Stimulated activated CD4-positive, alpha-beta T cell treated with anti-CD3 and anti-CD28 coated beads, Interleukin-2, amount 100 ng/mL, for 4 hours (primary cell): ENCODE measurements around the gene DNPH1.

Experiments
- DNase-seq: peaks from one replicate; pipeline ENCODE4 v3.0.0-alpha.2; 2020; ENCODE audit warnings: low read depth

DNPH1 gene

GRCh38 chr6:43228951-43229802 is at the start of gene DNPH1:
Gene DNPH1 (minus strand): TSS chr6:43229481. CDS start chr6:43229456, 25 bp downstream.
- DNase-seq = peak; percentile 66

DNA sequence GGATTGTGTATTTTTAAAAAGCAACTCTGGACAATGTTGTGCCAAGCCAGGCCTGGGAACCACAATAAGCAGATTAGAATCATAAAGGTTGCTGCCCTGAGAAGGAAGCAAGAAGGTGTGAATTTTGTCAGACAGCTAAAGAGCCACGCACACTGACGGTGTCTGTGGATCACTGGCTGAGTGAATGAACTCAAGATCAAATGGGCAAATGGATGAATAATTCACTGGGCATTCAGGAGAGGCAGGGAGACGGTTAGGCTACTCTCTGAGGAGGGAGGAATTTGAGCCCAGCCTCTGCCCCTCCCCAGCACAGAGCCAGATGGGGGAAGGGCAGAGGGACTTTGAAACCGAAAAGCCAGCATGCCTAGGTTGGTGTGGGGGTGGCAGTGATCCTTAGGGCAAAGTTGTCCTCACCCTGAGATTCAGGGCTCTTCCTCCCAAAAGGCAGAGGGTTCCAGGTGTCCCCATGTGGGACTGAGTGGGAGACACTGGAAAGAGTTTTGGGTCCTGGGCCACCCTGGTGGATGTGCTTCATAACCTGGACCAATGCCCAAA is 49.3 kb upstream of the DNPH1 start:
- DNase-seq = no peak

DNA sequence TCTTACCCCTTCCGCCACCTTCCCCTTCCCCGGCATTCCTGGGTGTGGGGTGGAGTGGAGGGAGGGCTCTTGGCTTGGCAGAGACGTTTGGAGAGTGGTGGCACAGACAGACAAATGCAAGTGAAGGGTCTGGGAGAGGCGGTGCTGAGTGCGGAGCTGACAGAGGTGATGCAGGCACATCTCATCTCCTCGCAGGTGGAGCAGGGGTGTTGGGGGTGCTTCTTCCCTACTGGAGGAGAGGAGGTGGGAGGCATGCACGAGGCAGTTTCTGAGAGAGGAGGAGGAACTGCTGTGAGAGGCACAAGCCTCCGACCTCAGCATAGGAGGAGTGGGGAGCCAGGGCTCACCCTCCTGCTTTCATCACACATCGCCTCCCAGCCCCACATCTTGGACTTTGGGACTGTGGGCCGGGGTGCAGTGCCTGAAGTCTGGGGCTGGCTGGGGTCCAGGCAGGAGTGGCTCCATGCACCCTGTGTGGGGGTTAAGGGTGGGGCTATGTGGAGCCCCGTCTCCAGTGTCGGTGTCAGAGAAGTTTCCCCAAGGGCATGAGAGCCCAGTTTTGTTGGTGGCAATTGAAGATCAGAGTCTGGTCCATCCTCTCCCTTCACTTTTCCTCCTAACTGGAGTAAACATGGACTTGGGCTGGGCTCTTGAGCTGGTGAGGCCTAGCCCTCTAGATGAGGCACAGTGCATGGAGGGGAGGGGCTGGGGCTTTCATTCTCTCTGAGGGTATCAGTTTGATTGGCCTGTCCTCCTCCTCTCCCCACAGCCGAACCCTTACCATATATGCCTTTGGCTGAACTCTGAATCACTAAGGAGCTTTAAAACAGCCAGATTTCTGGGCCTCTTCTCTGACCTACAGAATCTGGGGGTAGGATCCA is 48.6 kb upstream of the DNPH1 start:
- no peak for DNase-seq

DNA sequence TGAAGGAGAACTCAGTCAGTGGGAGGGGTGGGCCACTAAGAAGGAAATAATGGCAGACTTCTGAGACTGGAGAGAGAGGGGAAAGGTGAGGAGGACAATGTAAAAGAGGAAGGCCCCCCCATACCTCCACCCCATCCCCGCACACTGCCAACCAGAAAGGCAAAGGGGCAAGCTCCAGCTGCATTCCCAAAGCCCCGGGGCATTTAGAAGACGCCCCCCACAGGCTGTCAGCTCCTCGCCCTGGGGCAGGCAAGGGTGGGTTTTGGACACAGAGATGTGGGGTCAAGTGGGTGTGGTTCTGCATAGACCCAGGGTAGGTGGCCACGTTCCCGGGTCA is 48.0 kb upstream of the DNPH1 start:
- no peak for DNase-seq

DNA sequence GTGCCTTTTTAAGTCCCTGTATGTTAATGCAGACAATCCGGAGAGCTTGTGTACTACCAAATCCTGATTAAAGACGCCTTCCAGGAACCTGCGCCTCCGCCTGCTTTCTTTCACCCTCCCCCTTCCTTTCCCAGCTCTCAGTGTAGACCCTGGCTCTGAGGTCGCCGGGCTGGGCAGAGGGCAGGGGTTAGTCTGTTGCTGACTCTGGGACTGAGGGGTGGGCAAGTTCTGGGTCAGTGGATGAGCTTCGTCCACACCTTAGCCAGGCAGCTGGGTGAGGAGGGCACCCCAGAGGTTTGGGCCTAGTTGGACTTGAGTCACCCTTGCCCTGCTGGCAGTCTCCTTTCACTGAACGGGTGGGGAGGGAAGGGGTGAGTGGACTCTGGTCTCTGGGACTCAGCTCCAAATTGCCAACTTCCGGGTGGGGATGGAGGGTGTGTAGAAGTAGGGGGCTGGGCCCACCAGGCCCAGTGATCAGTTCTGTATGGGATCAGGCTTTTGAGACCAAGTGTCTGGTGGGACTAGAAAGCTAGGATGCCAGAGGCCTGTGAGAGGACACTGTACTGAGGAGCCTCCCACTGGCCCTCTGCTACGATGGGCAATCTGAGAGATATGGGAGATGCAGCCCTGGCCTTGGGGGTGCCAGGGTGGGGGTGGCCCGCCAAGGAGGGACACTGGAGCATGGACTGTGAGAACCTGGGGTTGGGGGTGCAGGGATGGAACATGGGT is 47.5 kb upstream of the DNPH1 start:
- DNase-seq = no peak

DNA sequence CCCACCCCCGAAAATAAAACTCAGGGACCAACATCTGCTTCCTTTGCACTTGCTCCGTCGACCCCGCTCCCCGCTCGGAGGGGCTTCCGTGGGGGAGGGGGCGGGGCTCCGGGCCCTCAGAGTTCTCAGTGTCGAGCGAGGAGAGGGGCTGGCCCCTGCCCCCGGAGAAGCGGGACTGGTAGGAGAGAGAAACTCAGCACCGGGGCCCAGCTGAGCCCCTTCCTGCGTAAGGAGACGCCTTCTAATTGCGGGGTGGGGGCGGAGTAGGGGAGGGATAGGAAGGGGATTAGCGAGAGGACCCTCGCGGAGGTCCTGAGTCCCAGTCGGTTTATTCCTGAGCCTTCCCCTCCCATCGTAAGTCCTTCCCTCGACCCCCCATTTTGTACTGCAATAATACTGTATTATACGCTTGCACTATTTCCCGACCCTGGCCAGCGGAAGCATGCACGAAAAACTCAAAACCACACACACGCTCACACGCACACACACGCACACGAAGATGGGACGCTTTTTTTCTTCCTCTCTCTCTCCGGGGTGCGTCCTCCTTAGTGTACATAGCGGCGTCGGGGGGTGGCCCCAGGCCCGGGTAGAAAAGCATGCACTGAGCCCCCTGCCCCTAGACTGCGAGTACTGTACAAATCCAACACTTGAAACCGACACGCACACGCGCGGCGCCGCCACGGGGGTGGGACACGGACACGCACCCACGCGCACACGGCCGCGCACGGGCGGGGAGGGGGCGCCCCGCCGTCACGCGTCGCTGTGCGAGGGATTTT is 46.7 kb upstream of the DNPH1 start:
- no peak for DNase-seq

DNA sequence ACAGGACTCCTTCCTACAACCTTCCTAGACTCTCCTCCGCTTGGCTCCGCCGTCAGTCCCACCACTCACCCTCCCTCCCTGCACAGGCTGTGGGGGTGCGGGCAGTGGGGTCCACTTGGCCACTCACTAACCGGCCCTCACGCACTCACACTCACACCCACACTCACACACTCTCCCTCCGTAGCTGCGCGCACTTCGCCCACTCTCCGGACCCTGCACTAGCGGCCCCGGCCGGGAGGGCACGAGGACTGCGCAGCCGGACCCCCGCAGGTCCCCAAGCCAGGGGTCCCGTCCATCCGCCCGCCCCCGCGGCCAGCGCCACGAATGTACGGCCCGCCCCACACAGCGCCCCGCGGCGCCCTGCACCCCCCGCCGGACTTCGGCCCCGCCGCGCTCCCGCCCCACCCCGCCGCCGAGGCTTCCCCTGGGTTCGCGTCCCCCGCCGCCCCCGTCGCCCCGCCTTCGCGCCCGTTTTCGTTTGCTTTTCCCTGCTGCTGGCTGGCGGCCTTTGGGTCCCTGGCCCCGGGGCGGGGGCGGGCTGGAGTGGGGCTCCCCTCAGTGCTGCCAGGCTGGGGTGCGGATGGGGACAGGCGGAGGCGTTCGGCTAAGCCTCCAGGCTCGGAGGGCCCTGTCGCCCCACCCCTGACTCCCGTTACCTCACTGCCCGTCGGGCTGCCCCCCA is 45.8 kb upstream of the DNPH1 start:
- DNase-seq = no peak

DNA sequence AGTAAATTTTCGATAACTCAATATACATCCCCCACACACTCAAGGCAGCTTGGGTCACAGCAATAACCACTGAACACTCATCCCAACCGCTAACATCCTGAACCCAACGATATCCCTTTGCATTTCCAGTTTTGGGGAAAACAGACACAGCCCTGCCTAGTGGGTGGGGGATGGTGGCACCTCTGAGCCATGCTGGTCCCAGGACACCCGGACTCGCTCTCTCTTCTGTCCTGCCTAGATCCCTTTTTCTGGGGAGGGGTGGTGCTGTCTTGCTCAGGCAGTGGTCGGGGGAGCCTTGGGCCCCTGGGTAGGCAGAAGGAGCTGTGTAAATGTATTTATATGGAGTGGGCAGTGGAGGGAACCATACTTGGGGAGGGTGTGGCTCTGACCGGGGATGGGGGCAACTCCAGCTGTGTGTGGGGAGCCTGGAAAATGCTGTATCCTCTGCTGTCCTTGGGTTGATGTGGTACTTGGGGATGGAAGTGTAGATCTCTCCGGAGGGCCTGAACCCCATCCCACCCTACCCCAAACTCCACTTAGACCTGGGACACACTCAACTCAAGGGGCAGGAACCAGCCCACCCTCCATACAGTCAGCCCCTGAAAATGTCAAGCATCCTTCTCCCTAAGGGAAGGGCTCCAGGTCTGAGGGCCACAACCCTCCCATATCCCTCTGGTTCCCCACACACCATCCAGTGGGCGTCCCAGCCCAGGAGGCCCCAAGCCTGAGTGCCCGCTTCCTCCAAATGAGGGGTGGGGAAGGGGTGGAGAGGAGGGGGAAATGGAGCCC is 45.0 kb upstream of the DNPH1 start:
- no peak for DNase-seq

DNA sequence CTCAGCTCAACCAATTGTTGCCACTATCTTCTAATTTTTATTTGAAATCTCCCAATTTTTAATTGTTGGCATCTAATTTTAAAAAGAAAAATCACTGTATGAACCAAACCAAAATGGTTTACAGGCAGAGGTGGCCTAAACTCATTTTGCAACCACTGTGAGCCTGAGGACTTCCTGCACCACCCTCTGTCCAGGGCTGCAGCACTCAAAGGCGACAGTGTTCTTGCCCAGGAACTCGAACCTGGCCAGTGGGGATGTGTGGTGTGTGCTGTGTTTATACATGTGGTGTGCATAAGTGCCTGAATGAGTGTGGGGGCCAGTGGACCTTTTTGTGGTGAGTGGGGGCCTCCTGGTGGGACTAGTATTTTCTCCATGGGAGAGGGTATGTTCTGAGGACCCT is 44.4 kb upstream of the DNPH1 start:
- DNase-seq = no peak

DNA sequence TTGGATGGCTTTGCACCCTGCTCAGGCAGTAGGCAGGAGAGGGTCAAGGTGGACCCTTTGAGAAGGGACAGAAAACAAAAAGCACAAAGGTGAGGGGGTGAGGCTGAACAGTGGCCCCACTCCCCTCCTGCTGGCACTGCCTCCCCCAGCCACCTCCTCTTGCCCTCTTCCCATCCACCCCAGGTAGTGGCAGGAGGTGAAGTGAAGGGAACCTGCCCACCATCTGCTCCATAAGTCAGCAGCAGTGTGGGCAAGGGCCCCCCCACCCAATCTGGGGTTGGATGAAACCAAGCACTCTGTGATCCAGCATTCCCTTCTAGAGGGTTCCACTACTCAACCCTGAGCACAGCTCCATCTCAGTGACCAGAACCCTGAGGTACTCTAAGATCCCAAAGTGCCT is 42.7 kb upstream of the DNPH1 start:
- no peak for DNase-seq

DNA sequence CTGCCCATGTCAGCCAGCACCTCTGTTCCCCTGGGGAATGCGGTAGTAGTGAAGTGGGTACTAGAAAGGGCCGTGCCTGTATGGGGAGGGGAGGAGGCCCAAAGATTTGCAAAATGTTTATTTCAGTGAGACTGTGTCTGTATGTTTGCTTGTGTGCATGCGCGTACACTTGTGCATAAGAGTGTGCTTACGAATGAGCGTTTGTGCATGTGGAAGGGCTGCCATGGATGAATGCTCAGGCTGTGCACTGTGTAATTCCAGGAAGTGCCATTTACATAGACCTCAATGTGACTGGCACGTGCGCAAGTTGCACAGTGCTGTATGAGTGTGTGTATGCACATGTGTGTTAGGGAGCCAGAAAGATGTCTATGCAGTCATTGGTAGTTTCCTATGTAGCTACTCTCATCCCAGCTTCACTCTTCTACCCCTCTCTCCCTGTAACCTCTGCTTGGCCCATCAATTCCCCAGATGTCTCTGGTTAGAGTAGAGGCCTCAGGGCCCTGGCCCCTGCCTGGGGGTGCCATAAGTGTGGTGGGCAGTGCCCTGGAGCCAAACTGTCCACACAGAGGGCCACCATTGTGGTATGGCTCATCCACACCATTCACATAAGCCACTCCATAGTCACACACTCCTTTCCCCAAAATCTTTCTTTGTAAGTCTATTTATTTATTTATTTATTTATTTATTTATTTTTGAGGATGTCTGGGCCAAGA is 42.0 kb upstream of the DNPH1 start:
- DNase-seq = no peak

GRCh38 chr6:43269273-43270007 is 40.2 kb upstream of the DNPH1 start:
- DNase-seq = peak; percentile 35

GRCh38 chr6:43268782-43269272 is 39.5 kb upstream of the DNPH1 start:
- no peak for DNase-seq

DNA sequence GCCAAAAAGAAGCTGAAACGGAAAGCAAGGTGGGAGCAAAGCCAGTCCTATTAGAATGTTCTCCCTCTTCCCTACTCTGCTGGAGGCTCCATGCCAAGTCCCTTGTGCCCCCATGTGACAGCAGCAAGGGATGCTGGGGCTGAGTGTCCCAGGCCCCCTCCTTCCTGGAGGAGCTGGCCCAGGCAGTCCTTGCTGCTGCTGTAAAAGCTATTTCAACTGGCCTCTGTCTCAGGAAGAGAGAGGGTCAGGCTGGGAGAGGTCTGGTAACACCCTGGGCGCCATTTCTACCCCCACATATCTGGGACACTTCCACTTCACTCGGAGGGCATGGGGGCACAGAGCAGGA is 39.0 kb upstream of the DNPH1 start:
- DNase-seq = no peak

DNA sequence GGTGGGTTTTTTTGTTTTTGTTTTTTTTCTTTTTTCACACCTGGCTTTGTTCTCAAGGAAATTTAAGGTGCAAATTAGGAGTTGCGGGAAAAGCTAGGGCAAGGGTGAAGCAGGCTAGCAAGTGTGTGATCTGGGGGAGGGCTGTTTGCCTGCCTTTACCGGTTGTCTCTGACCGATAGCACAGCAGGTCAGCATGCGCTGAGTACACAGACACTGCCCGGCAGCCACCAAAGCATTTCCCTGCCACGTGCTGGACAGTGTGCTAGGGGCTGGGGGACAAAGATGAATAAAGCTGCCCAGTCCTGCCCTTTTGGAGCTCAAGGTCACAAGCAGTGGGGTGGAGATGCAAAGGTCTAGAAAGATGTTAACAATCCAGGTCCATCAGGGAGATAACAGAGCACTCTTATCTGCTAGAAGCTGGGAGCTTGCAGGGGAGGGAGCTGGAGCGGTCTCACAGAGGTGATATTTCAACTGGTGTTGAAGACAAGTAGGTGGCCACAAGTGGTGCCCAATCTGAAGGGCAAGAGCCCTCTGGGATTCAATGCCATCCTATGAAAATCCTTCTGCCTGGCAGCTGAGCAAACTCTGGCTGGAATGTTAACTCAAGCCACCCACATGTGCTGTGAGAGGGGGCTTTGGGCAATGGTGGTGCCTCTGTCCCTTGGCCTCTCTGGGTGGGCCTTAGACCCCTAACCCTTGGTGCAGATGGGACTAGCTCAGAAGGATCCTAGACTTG is 38.5 kb upstream of the DNPH1 start:
- no peak for DNase-seq

DNA sequence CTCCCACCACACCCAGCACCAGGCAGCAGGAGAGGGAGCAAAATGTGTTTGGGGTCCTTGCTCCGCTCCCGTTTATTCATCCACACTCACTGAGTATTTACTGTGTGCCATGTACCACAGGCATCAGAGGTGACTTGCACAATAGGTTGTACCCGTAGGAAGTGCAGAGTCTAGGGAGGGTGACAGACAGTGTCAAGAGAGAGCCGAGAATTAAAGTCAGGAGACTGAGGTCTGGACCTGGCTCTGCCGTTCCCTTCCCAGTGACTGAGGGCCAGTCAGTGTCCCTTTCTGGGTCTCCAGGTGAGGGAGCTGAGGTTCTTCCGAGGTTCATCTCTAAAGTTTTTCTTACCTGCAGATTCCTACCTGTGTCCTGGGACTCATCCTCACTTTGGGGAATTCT is 36.3 kb upstream of the DNPH1 start:
- no peak for DNase-seq

- DNase-seq = no peak
Observed at GRCh38 chr6:43264599-43265145, 35.4 kb upstream of the DNPH1 start.
